Trophoblast cell (in vitro differentiated cells and primary cell): ENCODE measurements around the gene FAM193A.

Experiments used
- DNase-seq, 2 donors: peaks; one replicate each; pipeline ENCODE4 v3.0.0-alpha.2; 2016
- H2AFZ ChIP-seq: 2 replicates; pipeline ENCODE4 v1.6.1; 2013; ENCODE audit warnings: low read length, moderate library complexity, mild to moderate bottlenecking; ENCODE audit not compliant: insufficient read depth, poor library complexity
- H2AK5ac ChIP-seq: 2 replicates; pipeline ENCODE4 v1.6.1; 2013; ENCODE audit warnings: mild to moderate bottlenecking, low read length
- H2BK120ac ChIP-seq: 2 replicates; pipeline ENCODE4 v1.6.1; 2013; ENCODE audit warnings: low read length, mild to moderate bottlenecking, moderate library complexity; ENCODE audit not compliant: insufficient read depth, poor library complexity
- H2BK12ac ChIP-seq: 2 replicates; pipeline ENCODE4 v1.6.1; 2013; ENCODE audit warnings: mild to moderate bottlenecking, low read length, moderate library complexity
- H2BK5ac ChIP-seq: 2 replicates; pipeline ENCODE4 v1.6.1; 2013; ENCODE audit warnings: low read length, low read depth, moderate library complexity, mild to moderate bottlenecking; ENCODE audit not compliant: poor library complexity
- H3K14ac ChIP-seq: 2 replicates; pipeline ENCODE4 v1.6.1; 2013; ENCODE audit warnings: mild to moderate bottlenecking, low read length
- H3K18ac ChIP-seq: 2 replicates; pipeline ENCODE4 v1.6.1; 2013; ENCODE audit warnings: mild to moderate bottlenecking, low read length
- H3K23ac ChIP-seq: 2 replicates; pipeline ENCODE4 v1.6.1; 2013; ENCODE audit warnings: low read length
- H3K27ac ChIP-seq: 2 replicates; pipeline ENCODE4 v1.5.1; 2013; ENCODE audit warnings: low read depth, mild to moderate bottlenecking, inconsistent platforms, low read length, moderate library complexity
- H3K27me3 ChIP-seq: 2 replicates; pipeline ENCODE4 v1.6.1; 2013; ENCODE audit warnings: inconsistent platforms, mild to moderate bottlenecking, low read length, moderate library complexity; ENCODE audit not compliant: insufficient read depth
- H3K36me3 ChIP-seq, 2 experiments: 1 replicate in 1 of 2; 2 replicates in 1 of 2; pipeline ENCODE4 v1.6.1; 2013; ENCODE audit warnings: low read length in 2 of 2, mild to moderate bottlenecking in 2 of 2, moderate library complexity in 1 of 2; ENCODE audit not compliant: insufficient read depth in 2 of 2, control insufficient read depth in 1 of 2
- H3K4ac ChIP-seq: 2 replicates; pipeline ENCODE4 v1.6.1; 2013; ENCODE audit warnings: low read depth, mild to moderate bottlenecking, low read length, moderate library complexity
- H3K4me1 ChIP-seq, 2 experiments: 1 replicate in 1 of 2; 2 replicates in 1 of 2; pipeline ENCODE4 v1.6.1; 2013; ENCODE audit warnings: low read length in 2 of 2, mild to moderate bottlenecking in 2 of 2, moderate library complexity in 1 of 2; ENCODE audit not compliant: insufficient read depth in 2 of 2, control insufficient read depth in 1 of 2
- H3K4me2 ChIP-seq: 2 replicates; pipeline ENCODE4 v1.6.1; 2013; ENCODE audit warnings: inconsistent platforms, mild to moderate bottlenecking, low read length, moderate library complexity
- H3K4me3 ChIP-seq: 2 replicates; pipeline ENCODE4 v1.5.1; 2013; ENCODE audit warnings: mild to moderate bottlenecking, low read depth, low read length, inconsistent platforms
- H3K79me1 ChIP-seq: one replicate; pipeline ENCODE4 v1.6.1; 2013; ENCODE audit warnings: low read length
- H3K79me2 ChIP-seq: 2 replicates; pipeline ENCODE4 v1.6.1; 2013; ENCODE audit warnings: low read length, mild to moderate bottlenecking; ENCODE audit not compliant: control insufficient read depth, insufficient read depth, poor library complexity
- H3K9ac ChIP-seq: 2 replicates; pipeline ENCODE4 v1.6.1; 2013; ENCODE audit warnings: mild to moderate bottlenecking, low read length
- H3K9me3 ChIP-seq: 2 replicates; pipeline ENCODE4 v1.6.1; 2013; ENCODE audit warnings: low read depth, mild to moderate bottlenecking, control low read depth, inconsistent platforms, low read length; ENCODE audit not compliant: insufficient read depth
- H4K12ac ChIP-seq: 2 replicates; pipeline ENCODE4 v1.6.1; 2013; ENCODE audit warnings: low read depth, mild to moderate bottlenecking, low read length, moderate library complexity
- H4K8ac ChIP-seq: 2 replicates; pipeline ENCODE4 v1.6.1; 2013; ENCODE audit warnings: low read depth, mild to moderate bottlenecking, low read length, moderate library complexity
- H4K91ac ChIP-seq: one replicate; pipeline ENCODE4 v1.6.1; 2013; ENCODE audit warnings: low read depth, mild to moderate bottlenecking, low read length, moderate library complexity
- WGBS: extraction: QIAGEN DNeasy Blood & Tissue Kit; methylation state at CpG from one replicate; pipeline ENCODE4 v1.1.7; 2013; ENCODE audit warnings: missing lambda C conversion rate; ENCODE audit not compliant: insufficient read length, insufficient coverage; ENCODE audit errors: extremely low coverage; 5-methylcytosine and 5-hydroxymethylcytosine counted together

FAM193A gene

DNA sequence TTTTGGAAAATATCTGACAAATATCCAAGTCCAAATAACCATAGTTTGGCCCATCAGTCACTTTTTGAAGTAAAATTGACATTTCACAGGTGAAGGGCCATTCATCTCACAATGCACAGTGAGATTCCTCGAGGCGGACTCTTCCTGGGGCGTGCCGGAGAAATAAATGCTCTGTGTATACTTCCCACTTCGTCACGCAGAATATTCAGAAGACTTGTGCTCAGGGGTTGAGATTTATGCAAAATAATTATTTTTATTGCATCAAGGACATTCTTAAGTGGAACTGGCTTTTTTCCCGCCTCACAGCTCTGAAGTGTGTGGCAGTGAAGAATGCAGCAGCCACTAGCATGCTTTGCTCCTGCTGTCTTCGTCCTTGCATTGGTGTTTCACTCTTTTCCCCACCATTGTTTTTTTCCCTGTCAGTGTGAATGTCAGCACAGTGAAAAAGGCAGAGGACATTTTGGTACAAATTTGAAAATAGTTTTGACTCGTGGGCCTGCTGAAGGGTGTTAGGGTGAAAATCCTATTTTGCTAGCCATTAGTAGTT, 70.6 kb downstream of the FAM193A start:
- no peaks in the 10 kb centered on the region for H3K27me3 ChIP-seq

DNA sequence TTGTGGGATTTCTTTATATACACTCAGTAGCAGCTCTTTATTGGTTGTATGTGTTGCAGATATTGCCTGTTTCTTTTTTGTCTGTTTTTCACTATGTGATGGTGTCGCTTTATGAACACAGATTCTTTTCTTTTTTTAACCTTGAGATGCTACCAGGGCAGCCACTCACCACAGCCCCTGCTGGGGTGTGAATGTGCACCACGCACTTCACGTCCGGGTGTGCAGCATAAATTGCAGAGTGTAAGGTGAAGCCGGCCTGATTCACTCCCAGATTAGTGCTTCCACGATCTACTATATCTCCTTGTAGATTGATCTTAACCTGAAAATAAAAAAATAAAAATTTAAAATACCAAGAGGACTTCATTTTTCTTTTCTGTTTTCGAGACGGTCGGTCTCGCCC, 71.4 kb downstream of the FAM193A start:
- no peak overlapping the region for H4K12ac ChIP-seq
- no peak overlapping the region for H2AFZ ChIP-seq
- no peak overlapping the region for H3K18ac ChIP-seq
- no peak for DNase-seq
- no peak overlapping the region for H3K4me2 ChIP-seq
- no peak overlapping the region for H4K91ac ChIP-seq
- H3K9me3 ChIP-seq = no peaks in the 10 kb centered on the region
- no peak overlapping the region for H4K8ac ChIP-seq
- H3K79me1 ChIP-seq = no peaks in the 10 kb centered on the region
- no CpG with 5 or more reads among the region's 10 CpGs for WGBS
- H2AK5ac ChIP-seq = no peak overlapping the region
- H3K4me1 ChIP-seq = peaks cover 0 to 3% of the 10 kb centered on the region in 2 experiments
- no peak overlapping the region for H3K9ac ChIP-seq
- H3K36me3 ChIP-seq = peaks cover 0 to 4% of the 10 kb centered on the region in 2 experiments
- no peak overlapping the region for H3K27ac ChIP-seq
- H2BK12ac ChIP-seq = no peak overlapping the region
- peak overlapping the region; percentile 31 for H3K4ac ChIP-seq
- H2BK5ac ChIP-seq = no peak overlapping the region
- H3K4me3 ChIP-seq = no peak overlapping the region
- no peak overlapping the region for H2BK120ac ChIP-seq
- no peaks in the 10 kb centered on the region for H3K27me3 ChIP-seq
- H3K79me2 ChIP-seq = peaks cover 4% of the 10 kb centered on the region
- H3K23ac ChIP-seq = no peak overlapping the region
- no peak overlapping the region for H3K14ac ChIP-seq

More for the DNA sequence above, 70.6 kb downstream of the FAM193A start:
- H4K12ac ChIP-seq = no peak overlapping the region
- no peak for DNase-seq
- H3K36me3 ChIP-seq = peaks cover 0 to 4% of the 10 kb centered on the region in 2 experiments
- no peak overlapping the region for H2BK120ac ChIP-seq
- H3K18ac ChIP-seq = no peak overlapping the region
- H2BK5ac ChIP-seq = no peak overlapping the region
- no peak overlapping the region for H3K4ac ChIP-seq
- H3K9me3 ChIP-seq = no peaks in the 10 kb centered on the region
- peaks cover 0 to 3% of the 10 kb centered on the region in 2 experiments for H3K4me1 ChIP-seq
- no peak overlapping the region for H2AFZ ChIP-seq
- no peak overlapping the region for H3K9ac ChIP-seq
- peaks cover 4% of the 10 kb centered on the region for H3K79me2 ChIP-seq
- H3K79me1 ChIP-seq = no peaks in the 10 kb centered on the region
- H2AK5ac ChIP-seq = no peak overlapping the region
- no peak overlapping the region for H4K8ac ChIP-seq
- no CpG with 5 or more reads among the region's 9 CpGs for WGBS
- no peak overlapping the region for H4K91ac ChIP-seq
- no peak overlapping the region for H3K4me2 ChIP-seq
- H3K4me3 ChIP-seq = no peak overlapping the region
- H2BK12ac ChIP-seq = no peak overlapping the region
- no peak overlapping the region for H3K27ac ChIP-seq
- H3K14ac ChIP-seq = no peak overlapping the region
- no peak overlapping the region for H3K23ac ChIP-seq

DNA sequence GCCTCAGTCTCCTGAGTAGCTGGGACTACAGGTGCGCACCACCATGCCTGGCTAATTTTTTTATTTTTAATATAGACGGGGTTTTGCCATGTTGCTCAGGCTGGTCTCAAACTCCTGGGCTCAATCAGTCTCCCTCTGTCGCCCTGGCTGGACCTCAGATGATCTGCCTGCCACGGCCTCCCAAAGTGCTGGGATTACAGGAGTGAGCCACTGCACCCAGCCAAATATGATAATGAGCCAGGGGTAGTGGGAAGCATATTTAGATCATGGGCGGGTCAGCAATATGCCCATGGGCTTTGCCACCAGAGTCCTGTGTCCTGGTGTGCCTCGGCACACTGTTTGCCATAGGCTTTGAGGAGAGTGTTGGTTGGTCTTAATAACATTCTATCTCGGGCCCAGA, 71.8 kb downstream of the FAM193A start:
- H3K4me2 ChIP-seq = no peak overlapping the region
- WGBS = no CpG with 5 or more reads among the region's 7 CpGs
- no peak overlapping the region for H4K91ac ChIP-seq
- peaks cover 0 to 4% of the 10 kb centered on the region in 2 experiments for H3K36me3 ChIP-seq
- no peak overlapping the region for H2BK5ac ChIP-seq
- H3K4ac ChIP-seq = peak overlapping the region; percentile 64
- H4K8ac ChIP-seq = no peak overlapping the region
- H3K23ac ChIP-seq = no peak overlapping the region
- no peak overlapping the region for H3K4me3 ChIP-seq
- H4K12ac ChIP-seq = no peak overlapping the region
- H3K27me3 ChIP-seq = no peaks in the 10 kb centered on the region
- no peaks in the 10 kb centered on the region for H3K79me1 ChIP-seq
- H3K27ac ChIP-seq = no peak overlapping the region
- H3K79me2 ChIP-seq = peaks cover 4% of the 10 kb centered on the region
- H3K14ac ChIP-seq = no peak overlapping the region
- no peak overlapping the region for H2AK5ac ChIP-seq
- no peak overlapping the region for H2BK120ac ChIP-seq
- no peak overlapping the region for H2AFZ ChIP-seq
- peak overlapping the region; percentile 71 for H3K18ac ChIP-seq
- peaks cover 0 to 3% of the 10 kb centered on the region in 2 experiments for H3K4me1 ChIP-seq
- no peak overlapping the region for H3K9ac ChIP-seq
- no peak for DNase-seq
- no peaks in the 10 kb centered on the region for H3K9me3 ChIP-seq
- no peak overlapping the region for H2BK12ac ChIP-seq

DNA sequence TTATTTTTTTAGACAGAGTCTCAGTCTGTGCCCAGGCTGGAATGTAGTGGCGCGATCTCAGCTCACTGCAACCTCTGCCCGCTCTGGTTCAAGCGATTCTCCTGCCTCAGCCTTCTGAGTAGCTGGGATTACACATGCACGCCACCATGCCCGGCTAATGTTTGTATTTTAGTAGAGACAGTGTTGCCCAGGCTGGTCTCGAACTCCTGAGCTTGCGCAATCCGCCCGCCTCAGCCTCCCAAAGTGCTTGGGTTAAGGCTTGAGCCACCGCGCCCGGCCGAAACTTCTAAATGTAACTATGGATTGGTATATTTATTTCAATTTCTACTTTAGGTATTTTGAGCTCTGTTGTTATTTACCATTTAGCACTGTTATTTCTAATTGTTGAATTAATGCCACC, 79.4 kb downstream of the FAM193A start:
- Histone ChIP-seq H3K14ac (no peak overlapping the region), H3K23ac (no peak overlapping the region), H3K4ac (no peak overlapping the region), H3K79me2 (no peaks in the 10 kb centered on the region), H3K36me3 (no peaks in the 10 kb centered on the region), H2AFZ (no peak overlapping the region), H3K9ac (no peak overlapping the region), H2BK120ac (no peak overlapping the region), H3K4me3 (no peak overlapping the region), H2BK12ac (no peak overlapping the region), H3K79me1 (no peaks in the 10 kb centered on the region), H3K4me1 (no peaks in the 10 kb centered on the region), H2BK5ac (no peak overlapping the region), H3K27ac (no peak overlapping the region), H3K4me2 (no peak overlapping the region), H3K18ac (no peak overlapping the region), H3K9me3 (no peaks in the 10 kb centered on the region), H4K91ac (no peak overlapping the region), H3K27me3 (no peaks in the 10 kb centered on the region), H4K12ac (no peak overlapping the region), H2AK5ac (no peak overlapping the region), H4K8ac (no peak overlapping the region)
- WGBS = no CpG with 5 or more reads among the region's 14 CpGs
- DNase-seq = no peak
